Esophagus muscularis mucosa (tissue), 4 donors: Measurements from ENCODE around the gene DMXL1. TPM values are rescaled to one million over a fixed set of nuclear protein-coding genes. Genes with fewer than 3 reads are reported as not detected.

ENCODE experiments used
- DNase-seq: peaks from one replicate; pipeline ENCODE4 v3.0.0-alpha.2; 2017; ENCODE audit errors: extremely low spot score
- H3K27ac ChIP-seq, 4 donors: fragments of 200-600 bp; sonication (generic); replicated peaks in 1 of 4; 1 replicate in 3 of 4; 2 replicates in 1 of 4; pipeline ENCODE4 v1.5.1; 2016 to 2019; ENCODE audit warnings: mild to moderate bottlenecking in 1 of 4
- H3K27me3 ChIP-seq, 4 donors: fragments of 200-600 bp; sonication (generic); one replicate each; pipeline versions ENCODE4 v1.5.1 to v1.6.0; 2016 to 2019
- H3K36me3 ChIP-seq, 4 donors: fragments of 200-600 bp; sonication (generic); one replicate each; pipeline ENCODE4 v1.5.1; 2016 to 2019
- H3K4me1 ChIP-seq, 4 donors: fragments of 200-600 bp; sonication (generic); one replicate each; pipeline ENCODE4 v1.5.1; 2016 to 2019
- H3K4me3 ChIP-seq, 4 donors: fragments of 200-600 bp; sonication (generic); 1 replicate in 2 of 4; 2 replicates in 2 of 4; pipeline ENCODE4 v1.5.1; 2016 to 2019; ENCODE audit warnings: mild to moderate bottlenecking in 4 of 4, moderate library complexity in 1 of 4
- H3K9me3 ChIP-seq, 4 donors: fragments of 200-600 bp; sonication (generic); 1 replicate in 3 of 4; 2 replicates in 1 of 4; pipeline ENCODE4 v1.5.1; 2016 to 2019
- EP300 ChIP-seq: sonication (generic); formaldehyde crosslinking; IDR thresholded peaks from one replicate; pipeline ENCODE4 v1.6.1; 2017; ENCODE audit warnings: antibody characterized with exemption
- POLR2A ChIP-seq: fragments of 450-650 bp; IDR thresholded peaks from one replicate; pipeline ENCODE4 v1.6.1; 2017; ENCODE audit warnings: antibody characterized with exemption, moderate library complexity, mild to moderate bottlenecking, low read depth
- POLR2AphosphoS5 ChIP-seq, 2 donors: sonication (generic); formaldehyde crosslinking; IDR thresholded peaks; one replicate each; pipeline ENCODE4 v1.6.1; 2017; ENCODE audit warnings: antibody characterized with exemption in 2 of 2
- WGBS: methylation state at CpG from one replicate; pipeline ENCODE4 v1.1.5; 2018; 5-methylcytosine and 5-hydroxymethylcytosine counted together
- intact Hi-C: fragments of 100-400 bp; cut with DNase I; formaldehyde crosslinking; loops from one replicate; pipeline ENCODE4 v1.15.1; 2023
- total RNA-seq, 4 donors: library from RNA; depleted of rRNA; stranded (reverse); fragments of >200 nt; gene quantifications; one replicate each; pipeline versions ENCODE4 v1.1.0 to v1.2.1, GENCODE V29; 2016
- TF ChIP-seq, protein P1 (sequence below), 3 experiments: fragments of 200-600 bp in 2 of 3; fragments of 450-650 bp in 1 of 3; sonication (generic) in 2 of 3; IDR thresholded peaks; one replicate each; pipeline ENCODE4 v1.5.1; 2017 to 2019; ENCODE audit warnings: antibody characterized with exemption in 3 of 3, mild to moderate bottlenecking in 2 of 3, moderate library complexity in 1 of 3

DMXL1 gene
- total RNA-seq, 4 donors from 2014 or later: 36.3 to 65.6 (median 39.9) TPM

DNA sequence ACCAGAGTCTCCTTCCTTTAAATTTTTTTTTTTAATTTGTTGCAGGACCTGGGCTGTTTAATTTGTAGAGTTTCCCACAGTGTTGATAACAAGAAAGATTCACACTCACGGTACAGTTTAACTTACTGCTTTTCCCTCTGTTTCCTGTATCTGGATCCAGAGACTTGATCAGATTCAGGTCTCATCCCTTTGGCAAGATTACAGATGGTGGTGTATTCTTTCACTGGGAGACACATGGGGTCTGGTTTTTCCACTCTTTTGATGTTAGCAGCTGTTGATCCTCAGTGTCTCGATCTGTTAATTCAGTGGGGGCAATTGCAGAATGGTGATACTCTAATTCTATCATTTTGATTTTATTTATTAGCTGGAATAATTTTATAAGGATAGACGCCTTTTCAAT is 209.5 kb downstream of the DMXL1 start:
- intact Hi-C loops: no loop called here
- no peak overlapping the region for H3K4me3 ChIP-seq
- 85% methylated on average over 3 of the region's 3 CpGs for WGBS

DNA sequence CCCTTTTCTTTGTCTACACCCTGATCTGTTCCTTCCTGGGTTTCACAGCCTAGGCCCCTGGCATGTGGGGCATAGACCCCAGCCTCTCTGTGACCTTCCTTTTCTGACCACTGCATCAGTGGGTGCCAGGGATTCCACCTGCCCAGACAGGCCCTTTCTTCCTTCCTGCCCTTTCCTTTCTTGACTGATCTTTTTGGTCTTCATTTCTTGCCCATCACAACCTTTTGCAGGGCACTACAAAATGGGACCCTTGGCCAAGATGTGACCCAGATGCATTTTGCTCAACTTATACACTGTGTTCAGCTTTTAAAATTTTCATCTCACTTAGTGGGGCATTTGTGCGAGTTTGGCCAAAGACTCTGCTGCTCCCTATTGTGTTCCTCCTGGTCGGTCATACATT is 211.7 kb downstream of the DMXL1 start:
- intact Hi-C loops: no loop called here
- Histone ChIP-seq H3K27ac (no peak overlapping the region), H3K36me3 (no peaks in the 10 kb centered on the region), H3K9me3 (no peaks in the 10 kb centered on the region), H3K4me1 (peaks cover 0 to 7% (median 3%) of the 10 kb centered on the region in 4 donors), H3K27me3 (no peaks in the 10 kb centered on the region), H3K4me3 (no peak overlapping the region)
- 100% methylated on average over 2 of the region's 2 CpGs for WGBS
- TF ChIP-seq POLR2AphosphoS5 (IDR thresholded peaks at IDR 0.05): no peak
- no peak for TF ChIP-seq POLR2A
- TF ChIP-seq, protein P1, sequence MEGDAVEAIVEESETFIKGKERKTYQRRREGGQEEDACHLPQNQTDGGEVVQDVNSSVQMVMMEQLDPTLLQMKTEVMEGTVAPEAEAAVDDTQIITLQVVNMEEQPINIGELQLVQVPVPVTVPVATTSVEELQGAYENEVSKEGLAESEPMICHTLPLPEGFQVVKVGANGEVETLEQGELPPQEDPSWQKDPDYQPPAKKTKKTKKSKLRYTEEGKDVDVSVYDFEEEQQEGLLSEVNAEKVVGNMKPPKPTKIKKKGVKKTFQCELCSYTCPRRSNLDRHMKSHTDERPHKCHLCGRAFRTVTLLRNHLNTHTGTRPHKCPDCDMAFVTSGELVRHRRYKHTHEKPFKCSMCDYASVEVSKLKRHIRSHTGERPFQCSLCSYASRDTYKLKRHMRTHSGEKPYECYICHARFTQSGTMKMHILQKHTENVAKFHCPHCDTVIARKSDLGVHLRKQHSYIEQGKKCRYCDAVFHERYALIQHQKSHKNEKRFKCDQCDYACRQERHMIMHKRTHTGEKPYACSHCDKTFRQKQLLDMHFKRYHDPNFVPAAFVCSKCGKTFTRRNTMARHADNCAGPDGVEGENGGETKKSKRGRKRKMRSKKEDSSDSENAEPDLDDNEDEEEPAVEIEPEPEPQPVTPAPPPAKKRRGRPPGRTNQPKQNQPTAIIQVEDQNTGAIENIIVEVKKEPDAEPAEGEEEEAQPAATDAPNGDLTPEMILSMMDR (IDR thresholded peaks at IDR 0.05): no peak
- TF ChIP-seq EP300: no peak
- DNase-seq: no peak

More for the DNA sequence above, 209.5 kb downstream of the DMXL1 start:
- Histone ChIP-seq H3K9me3 (no peaks in the 10 kb centered on the region), H3K36me3 (no peaks in the 10 kb centered on the region), H3K4me1 (peaks cover 0 to 3% (median under 1%) of the 10 kb centered on the region in 4 donors), H3K27me3 (no peaks in the 10 kb centered on the region), H3K27ac (no peak overlapping the region)
- no peak for TF ChIP-seq POLR2A
- TF ChIP-seq, protein P1 (IDR thresholded peaks at IDR 0.05): no peak
- no peak for TF ChIP-seq POLR2AphosphoS5 (IDR thresholded peaks at IDR 0.05)
- no peak for TF ChIP-seq EP300
- DNase-seq: no peak

DNA sequence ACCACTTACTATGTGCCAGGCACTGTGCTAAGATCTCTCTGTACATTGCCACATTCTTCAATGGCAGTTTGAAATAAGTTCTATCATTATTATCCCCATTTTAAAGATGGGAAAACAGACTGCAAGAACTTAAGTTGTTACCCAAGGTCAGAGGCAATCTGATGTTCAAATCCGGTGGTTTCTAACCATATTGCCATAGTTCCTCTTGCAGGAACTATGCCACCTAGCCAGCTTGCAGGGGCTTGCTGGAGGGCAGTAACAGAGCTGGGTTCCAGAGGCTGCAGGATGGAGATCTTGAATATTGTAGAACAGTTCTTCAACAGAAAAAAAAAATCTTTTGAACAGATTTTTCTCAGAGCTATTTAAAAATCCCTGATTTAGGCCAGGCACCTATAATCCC is 213.1 kb downstream of the DMXL1 start:
- no peak for DNase-seq
- Histone ChIP-seq H3K4me1 (peaks cover 8 to 21% (median 15%) of the 10 kb centered on the region in 4 donors), H3K9me3 (no peaks in the 10 kb centered on the region), H3K27me3 (no peaks in the 10 kb centered on the region), H3K27ac (no peak overlapping the region), H3K4me3 (no peak overlapping the region), H3K36me3 (no peaks in the 10 kb centered on the region)
- TF ChIP-seq EP300 (no peak), POLR2A (no peak), POLR2AphosphoS5 (IDR thresholded peaks at IDR 0.05) (no peak)
- TF ChIP-seq, protein P1 (IDR thresholded peaks at IDR 0.05): no peak
- 87% methylated on average over 1 of the region's 1 CpG for WGBS
- intact Hi-C loops: no loop called here

DNA sequence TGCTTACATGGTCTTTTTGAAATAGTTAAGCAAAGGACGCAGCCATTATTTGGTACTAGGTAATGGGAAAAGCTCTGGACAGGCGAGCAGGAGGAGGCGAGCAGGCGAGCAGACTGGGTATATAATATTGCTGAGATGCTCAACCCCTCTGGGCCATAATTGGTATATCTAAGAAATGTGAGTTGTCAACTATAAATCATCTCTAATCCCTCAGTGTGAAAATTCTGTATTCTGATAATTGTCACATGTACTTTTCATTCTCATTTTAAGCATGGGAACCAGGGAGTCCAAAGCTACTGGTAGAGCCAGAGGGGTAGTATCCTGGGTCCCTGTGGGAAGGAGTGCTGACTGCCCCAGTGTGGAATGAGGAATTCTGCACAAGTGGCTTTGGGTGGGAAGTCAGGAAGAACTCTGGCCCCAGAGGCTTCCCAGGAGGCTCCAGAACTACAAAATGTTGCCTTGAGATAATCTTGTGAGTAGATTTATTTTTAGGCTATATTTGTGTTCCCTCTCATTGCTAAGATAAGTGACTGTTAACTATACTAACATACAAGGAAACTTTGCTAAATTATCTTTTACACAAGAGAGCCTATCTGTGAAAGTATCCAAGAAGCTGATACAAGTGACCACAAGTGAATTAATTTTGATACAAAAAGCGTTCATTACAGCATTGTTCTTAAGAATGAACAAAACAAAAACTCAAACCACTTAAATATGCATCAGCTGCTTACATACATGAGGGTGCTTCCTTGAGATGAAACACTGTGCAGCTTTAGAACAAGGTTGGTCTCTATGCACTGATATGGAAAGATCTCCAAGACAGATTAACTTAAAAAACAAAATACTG is 214.4 kb downstream of the DMXL1 start:
- 90% methylated on average over 5 of the region's 5 CpGs for WGBS
- intact Hi-C loops: no loop called here

More for the DNA sequence above, 214.4 kb downstream of the DMXL1 start:
- Histone ChIP-seq H3K36me3 (no peaks in the 10 kb centered on the region), H3K9me3 (no peaks in the 10 kb centered on the region), H3K27ac (no peak overlapping the region), H3K27me3 (no peaks in the 10 kb centered on the region), H3K4me3 (no peak overlapping the region), H3K4me1 (peaks cover 16 to 28% (median 25%) of the 10 kb centered on the region in 4 donors)
- TF ChIP-seq POLR2A (no peak), POLR2AphosphoS5 (IDR thresholded peaks at IDR 0.05) (no peak), EP300 (no peak)
- TF ChIP-seq, protein P1 (IDR thresholded peaks at IDR 0.05): no peak
- DNase-seq: no peak
